Measurements from ENCODE around the gene GRID2.

GRID2 gene

DNA sequence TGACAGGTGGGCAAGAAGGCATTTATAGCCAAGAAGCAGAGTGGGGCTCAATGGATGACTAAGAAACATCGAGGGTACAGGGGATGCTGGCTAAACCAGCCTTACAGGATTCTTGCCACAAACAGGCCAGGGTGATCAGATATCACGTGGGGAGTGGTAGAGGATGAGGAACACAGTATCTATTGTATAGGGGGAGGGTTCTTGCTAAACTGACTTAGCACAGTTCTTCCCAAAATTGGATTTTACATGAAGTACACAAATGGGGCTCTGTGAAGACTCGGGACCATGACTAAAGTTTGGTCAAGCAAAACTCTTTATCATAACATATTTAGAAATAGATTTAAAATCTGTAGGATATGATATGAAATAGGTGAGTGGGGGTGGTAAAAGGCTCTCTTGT, 1380.8 kb downstream of the GRID2 start:
- FAIRE-seq (no peak), DNase-seq (ENCODE audit: insufficient read length, low spot score) (no peak)
- no peak for TF ChIP-seq POLR2A (IDR thresholded peaks at IDR 0.05; ENCODE audit: low read depth, low read length)

DNA sequence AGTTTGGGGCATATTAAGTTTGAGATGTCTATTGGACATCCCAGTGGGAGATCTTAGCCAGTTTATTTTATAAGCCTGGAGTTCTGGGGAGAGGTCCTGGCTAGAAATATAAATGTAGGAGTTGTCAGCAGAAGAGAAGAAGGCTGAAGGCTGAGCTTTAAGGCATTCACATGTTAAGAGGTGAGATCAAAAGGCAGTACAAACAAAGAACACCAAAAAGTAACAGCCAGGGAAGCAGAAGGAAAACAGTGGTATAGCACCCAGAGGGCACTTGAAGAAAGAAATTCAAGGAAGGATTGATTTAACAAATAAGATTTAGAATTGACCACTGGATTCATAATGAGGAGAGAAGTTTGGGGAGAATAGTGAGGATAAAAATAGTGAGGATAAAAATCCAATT, 1383.5 kb downstream of the GRID2 start:
- TF ChIP-seq POLR2A (IDR thresholded peaks at IDR 0.05; ENCODE audit: low read depth, low read length), result no peak
- FAIRE-seq (no peak), DNase-seq (ENCODE audit: insufficient read length, low spot score) (no peak)

DNA sequence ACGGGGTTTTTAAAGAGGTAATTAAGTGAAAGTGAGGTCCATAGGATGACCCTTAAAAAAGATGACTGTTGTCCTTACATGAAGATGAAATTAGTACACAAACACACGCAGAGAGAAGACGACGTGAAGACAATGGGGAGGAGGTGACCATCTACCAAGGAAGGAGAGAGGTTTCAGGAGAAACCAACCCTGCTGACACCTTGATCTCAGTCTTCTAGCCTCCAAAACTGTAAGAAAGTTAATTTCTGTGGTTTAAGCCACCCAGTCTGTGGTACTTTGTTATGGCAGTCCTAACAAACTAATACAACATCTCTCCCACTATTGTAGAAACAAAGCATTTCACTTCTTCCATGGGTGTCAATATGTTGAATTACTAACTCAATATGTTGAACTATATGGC, 1385.2 kb downstream of the GRID2 start:
- no peak for FAIRE-seq
- TF ChIP-seq POLR2A (IDR thresholded peaks at IDR 0.05; ENCODE audit: low read depth, low read length), result no peak
- no peak for DNase-seq (ENCODE audit: insufficient read length, low spot score)

DNA sequence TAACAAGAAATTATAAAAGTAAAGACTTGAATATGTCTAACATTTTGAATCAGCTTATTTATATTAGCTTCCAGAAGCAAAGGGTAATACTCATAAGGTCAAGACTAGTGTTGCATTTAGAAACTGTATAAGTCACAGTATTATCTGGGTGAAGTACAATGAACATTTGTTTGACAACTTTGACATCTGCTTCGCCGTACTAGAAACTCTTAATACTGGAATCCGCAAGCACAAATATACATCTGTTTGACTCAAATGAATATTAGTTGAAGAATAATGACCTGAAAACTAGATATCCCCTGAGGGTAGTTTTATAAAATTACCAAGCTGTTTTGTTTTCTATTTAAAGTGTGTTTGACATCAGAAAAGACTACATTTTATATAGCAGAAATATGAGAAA, 1389.4 kb downstream of the GRID2 start:
- DNase-seq (ENCODE audit: insufficient read length, low spot score), result no peak
- no peak for TF ChIP-seq POLR2A (IDR thresholded peaks at IDR 0.05; ENCODE audit: low read depth, low read length)
- no peak for FAIRE-seq

DNA sequence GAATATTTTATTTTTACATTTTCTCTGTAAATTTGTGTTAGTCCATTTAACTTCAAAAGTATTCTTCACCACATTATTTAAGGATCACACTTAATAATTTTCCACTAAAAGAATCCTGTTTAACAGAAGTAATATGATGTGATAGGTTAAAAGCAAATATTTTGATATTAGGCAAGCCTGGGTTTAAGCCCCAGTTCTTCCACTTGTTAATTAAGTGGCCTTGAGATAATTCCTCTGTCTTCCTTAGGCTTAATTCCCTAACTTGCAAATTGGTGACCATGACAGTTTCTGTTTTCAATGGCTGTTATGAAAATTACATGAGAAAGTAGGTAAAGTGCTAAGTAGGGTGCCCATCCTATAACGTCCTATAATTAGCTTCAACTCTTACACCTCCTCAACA, 1394.9 kb downstream of the GRID2 start:
- FAIRE-seq, result no peak
- TF ChIP-seq POLR2A (IDR thresholded peaks at IDR 0.05; ENCODE audit: low read depth, low read length), result no peak
- DNase-seq (ENCODE audit: insufficient read length, low spot score), result no peak

DNA sequence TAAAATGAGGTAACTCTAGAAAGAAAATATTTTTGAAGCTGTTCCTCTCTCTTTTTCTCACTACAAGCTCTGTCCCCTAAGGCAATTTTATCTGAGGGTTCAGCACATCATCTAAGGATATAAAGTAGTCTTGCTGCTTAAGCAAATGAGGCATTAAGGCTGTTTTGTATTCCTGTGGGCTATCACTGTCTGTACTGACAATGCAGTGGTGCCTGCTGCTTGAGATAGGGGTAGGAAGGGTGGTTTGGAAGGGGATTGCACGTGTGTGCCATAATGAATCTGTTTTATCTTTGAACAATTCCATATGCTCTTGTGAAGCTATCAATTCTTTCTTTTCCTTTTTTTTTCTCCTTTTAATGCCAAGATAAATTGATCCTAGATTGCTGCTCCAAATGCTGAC, 1396.8 kb downstream of the GRID2 start:
- no peak for FAIRE-seq
- TF ChIP-seq POLR2A (IDR thresholded peaks at IDR 0.05; ENCODE audit: low read depth, low read length), result no peak

DNA sequence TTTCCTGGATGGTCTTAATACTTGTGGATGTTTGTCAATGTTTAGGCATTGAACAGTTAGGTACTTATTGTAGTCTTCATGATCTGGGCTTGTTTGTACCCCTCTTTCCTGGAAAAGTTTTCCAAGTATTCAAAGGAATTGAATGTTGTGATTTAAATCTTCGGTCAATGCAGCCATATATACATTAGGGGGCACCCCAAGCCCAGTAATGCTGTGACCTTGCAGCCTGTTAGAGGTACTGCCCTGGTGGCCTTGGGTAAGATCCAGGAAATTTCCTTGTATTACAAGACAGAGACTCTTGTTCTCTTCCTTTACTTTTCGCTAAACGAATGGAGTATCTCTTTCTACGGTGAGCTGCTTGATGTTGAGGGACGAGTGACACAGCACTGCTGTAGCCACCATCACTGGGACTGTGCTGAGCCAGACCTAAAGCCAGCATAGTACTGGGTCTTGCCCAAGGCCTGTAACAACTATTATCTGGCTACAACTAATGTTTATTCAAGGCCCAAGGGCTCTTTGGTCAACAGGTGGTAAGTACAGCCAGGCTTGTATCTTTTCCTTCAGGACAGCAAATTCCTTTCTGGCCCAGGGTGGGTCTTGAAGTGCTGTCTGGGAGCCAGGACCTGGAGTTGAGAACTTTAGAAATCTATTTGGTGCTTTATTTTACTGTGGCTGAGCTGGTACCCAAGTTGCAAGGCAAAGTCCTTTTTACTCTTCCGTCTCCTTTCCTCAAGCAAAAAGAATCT, 1406.5 kb downstream of the GRID2 start:
- FAIRE-seq, result no peak
- DNase-seq (ENCODE audit: insufficient read length, low spot score), result no peak
- TF ChIP-seq POLR2A (IDR thresholded peaks at IDR 0.05; ENCODE audit: low read depth, low read length), result no peak

More for the DNA sequence above, 1396.8 kb downstream of the GRID2 start:
- DNase-seq (ENCODE audit: insufficient read length, low spot score), result no peak

DNA sequence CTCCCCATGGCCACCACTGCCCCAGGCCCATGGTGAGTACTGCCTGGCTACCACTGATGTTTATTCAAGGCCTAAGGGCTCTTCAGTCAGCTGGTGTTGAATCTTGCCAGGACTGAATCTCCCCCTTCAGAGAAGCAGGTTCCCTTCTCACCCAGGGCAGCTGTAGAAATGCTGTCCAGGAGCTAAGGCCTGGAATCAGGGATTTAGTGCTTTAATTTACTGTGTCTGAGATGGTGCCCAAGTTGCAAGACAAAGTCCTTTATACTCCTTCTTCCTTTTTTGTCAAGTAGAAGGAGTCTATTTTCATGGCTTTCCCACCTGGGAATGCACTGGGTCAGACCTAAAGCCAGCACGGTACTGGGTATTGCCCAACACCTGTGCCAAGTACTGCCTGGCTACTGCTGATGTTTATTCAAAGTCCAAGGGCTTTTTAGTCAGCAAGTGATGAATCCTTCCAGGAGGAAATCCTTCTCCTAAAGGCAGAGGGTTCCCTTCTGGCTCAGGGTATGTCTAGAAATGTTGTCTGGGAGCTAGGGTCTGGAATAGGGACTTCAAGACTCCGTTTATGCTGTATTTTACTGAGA, 1407.2 kb downstream of the GRID2 start:
- DNase-seq (ENCODE audit: insufficient read length, low spot score), result no peak
- no peak for FAIRE-seq
- TF ChIP-seq POLR2A (IDR thresholded peaks at IDR 0.05; ENCODE audit: low read depth, low read length), result no peak

DNA sequence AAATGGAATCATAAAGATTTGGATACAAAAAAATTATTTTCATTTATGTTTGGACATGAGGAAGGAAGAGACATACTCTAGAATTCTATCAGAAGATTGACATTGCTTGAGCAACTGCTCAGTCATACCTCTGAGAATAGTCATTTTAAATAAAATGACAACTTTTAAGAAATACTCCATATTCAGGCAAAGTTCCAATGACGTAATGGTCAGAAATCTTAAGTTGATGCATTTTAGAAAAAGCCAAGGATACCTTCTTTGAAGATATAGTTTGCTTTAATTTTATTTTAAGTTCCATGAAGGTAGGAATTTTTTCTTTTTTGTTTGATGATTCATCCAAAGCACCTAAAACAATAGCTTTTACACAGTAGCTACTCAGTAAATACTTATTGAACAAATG, 1414.5 kb downstream of the GRID2 start:
- DNase-seq (ENCODE audit: insufficient read length, low spot score) (no peak), FAIRE-seq (no peak)
- no peak for TF ChIP-seq POLR2A (IDR thresholded peaks at IDR 0.05; ENCODE audit: low read depth, low read length)

DNA sequence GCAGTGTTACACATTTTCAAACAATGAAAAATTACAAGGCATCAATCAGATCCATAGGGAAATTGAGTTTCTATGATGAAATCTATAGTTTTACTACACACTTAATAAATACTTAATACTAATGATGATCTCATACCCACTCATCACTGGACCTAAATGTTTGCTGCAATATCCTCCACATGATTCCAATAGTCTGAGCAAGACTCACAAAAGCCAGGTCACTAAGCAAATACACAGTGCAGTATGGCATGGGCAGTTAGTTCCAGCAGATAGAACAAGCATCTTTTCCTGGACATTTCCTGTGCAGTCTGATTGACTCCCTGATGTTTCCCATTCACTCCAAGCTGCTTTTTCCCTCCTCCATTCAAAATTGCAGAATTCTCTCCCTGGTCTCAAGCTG, 1415.8 kb downstream of the GRID2 start:
- no peak for FAIRE-seq
- no peak for TF ChIP-seq POLR2A (IDR thresholded peaks at IDR 0.05; ENCODE audit: low read depth, low read length)
- no peak for DNase-seq (ENCODE audit: insufficient read length, low spot score)

DNA sequence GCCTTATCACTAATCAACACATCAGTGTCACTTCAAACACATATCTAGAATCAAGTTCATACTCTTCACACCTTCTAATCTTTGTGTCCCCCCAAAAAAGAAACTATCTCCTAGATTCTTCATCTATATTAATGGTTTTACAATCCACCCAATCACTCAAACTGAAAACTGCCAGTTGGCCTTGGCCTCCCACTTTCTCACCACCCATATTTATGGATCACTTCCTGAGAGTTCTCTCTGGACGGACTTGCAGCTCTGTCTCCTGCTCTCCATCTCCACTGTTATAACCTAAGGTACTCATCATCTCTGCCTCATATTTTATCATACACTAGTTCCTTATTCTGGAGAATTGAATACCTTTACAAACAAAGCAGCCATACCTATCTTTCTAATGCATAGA, 1418.7 kb downstream of the GRID2 start:
- FAIRE-seq (no peak), DNase-seq (ENCODE audit: insufficient read length, low spot score) (no peak)
- TF ChIP-seq POLR2A (IDR thresholded peaks at IDR 0.05; ENCODE audit: low read depth, low read length), result no peak

DNA sequence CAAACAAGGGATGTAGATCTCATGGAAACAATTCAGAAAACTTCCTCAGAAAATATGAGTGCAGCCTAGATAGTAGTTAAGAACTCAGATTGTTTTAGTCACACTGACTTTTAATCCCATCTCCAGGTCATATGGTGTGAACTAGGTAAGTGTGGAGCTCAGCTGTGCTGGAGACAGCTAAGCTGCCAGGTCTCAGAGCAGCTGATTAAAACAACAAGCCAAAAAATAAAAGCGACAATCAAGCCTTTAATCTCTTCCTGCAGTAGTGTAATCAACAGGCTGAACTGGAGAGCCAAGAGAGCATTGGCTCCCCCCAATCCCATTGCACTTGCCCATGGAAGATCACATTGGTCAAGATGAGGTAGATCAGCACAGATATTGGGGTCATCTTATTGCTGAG, 1426.5 kb downstream of the GRID2 start:
- FAIRE-seq, result no peak
- TF ChIP-seq POLR2A (IDR thresholded peaks at IDR 0.05; ENCODE audit: low read depth, low read length), result no peak
- no peak for DNase-seq (ENCODE audit: insufficient read length, low spot score)

DNA sequence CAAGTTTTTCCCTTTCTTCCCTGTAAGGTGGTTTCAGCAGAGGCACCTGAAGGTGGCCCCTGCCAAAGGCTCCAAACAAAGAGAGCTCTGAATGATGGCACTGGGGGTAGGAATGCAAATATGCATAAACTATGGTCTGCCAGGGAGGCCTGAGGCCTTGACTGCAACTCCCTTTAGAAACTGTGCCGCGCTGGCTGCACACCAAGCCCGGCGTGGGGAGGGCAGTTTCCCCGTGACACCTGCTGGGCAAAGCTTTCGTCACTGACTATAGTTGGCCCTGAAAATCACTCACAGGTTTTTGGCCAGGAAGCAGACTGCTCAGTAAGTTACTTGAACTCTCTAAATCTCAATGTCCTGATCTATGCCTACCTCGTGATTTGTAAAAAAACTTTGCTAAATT, 1427.0 kb downstream of the GRID2 start:
- no peak for DNase-seq (ENCODE audit: insufficient read length, low spot score)
- no peak for TF ChIP-seq POLR2A (IDR thresholded peaks at IDR 0.05; ENCODE audit: low read depth, low read length)
- no peak for FAIRE-seq

DNA sequence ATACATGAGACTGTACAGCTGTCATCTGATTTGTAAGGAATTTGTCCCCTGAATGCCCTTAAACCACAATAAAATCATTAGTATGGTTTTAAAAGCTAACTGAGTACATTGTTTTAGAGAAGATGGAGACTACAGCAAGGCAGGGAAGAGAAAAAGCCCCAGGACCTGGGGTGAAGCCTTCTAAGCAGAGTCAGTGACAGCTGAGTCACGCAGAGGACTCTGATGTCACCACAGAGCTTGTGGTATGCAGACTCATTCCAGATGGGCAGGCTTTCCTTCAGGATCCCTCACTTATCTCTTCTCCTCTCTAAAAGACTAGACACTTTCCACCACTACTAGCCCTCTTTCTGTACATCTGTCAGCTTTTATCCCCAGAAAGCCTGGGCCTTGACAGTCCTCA, 1427.7 kb downstream of the GRID2 start:
- no peak for TF ChIP-seq POLR2A (IDR thresholded peaks at IDR 0.05; ENCODE audit: low read depth, low read length)
- no peak for FAIRE-seq

DNA sequence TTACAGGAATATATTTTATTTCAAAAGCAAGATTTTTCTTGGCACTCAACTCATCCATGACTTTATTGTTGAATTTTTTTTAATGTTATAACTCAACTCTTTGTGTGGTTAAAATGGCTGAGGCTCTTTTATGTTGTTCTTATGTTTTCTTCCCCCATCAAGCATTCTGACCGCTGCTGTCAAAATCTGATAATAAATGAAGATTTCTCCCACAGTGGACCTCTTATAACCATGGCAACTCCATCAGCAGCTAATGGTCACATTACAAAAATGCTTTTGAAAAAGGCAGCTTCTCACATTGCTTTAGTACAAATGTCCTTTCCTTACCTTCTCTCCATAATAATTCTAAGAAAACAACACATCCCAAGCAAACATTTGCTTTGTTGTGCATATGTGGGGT, 1428.7 kb downstream of the GRID2 start:
- no peak for FAIRE-seq
- no peak for TF ChIP-seq POLR2A (IDR thresholded peaks at IDR 0.05; ENCODE audit: low read depth, low read length)
- DNase-seq (ENCODE audit: insufficient read length, low spot score), result no peak

More for the DNA sequence above, 1427.7 kb downstream of the GRID2 start:
- no peak for DNase-seq (ENCODE audit: insufficient read length, low spot score)
